GM18520 (cell line): ENCODE results near the gene CRACDL.
A peak's percentile ranks its signal among the peaks of the same experiment; 100 is the strongest.
"Not testable (repeated sequence)": the region's sequence is repeated elsewhere in the genome, so short reads cannot be mapped to it uniquely, and the experiment has no call there.

Source experiments
- ATAC-seq: cut with Tn5 transposase; IDR thresholded peaks from one replicate; pipeline ENCODE4 v1.9.1; 2021; ENCODE audit not compliant: unreplicated experiment

The CRACDL gene

GRCh38 chr2:98886066-98886554 lies 49.9 kb downstream of the CRACDL start:
- ATAC-seq = no peak

GRCh38 chr2:98884658-98885057 lies 51.4 kb downstream of the CRACDL start:
- no peak for ATAC-seq

GRCh38 chr2:98883780-98884211 lies 52.2 kb downstream of the CRACDL start:
- no peak for ATAC-seq

- ATAC-seq = no peak
These were observed 52.9 kb downstream of the CRACDL start for GRCh38 chr2:98882971-98883779.

GRCh38 chr2:98882368-98882767 lies 53.7 kb downstream of the CRACDL start:
- ATAC-seq = no peak

GRCh38 chr2:98881153-98881650 lies 54.8 kb downstream of the CRACDL start:
- ATAC-seq = no peak

- no peak for ATAC-seq
These were observed 55.5 kb downstream of the CRACDL start for GRCh38 chr2:98880266-98881152.

- not testable (repeated sequence) for ATAC-seq
These were observed 58.4 kb downstream of the CRACDL start for GRCh38 chr2:98877658-98878057.

- no peak for ATAC-seq
These were observed 59.3 kb downstream of the CRACDL start for GRCh38 chr2:98876741-98877140.

- ATAC-seq = no peak
These were observed 60.3 kb downstream of the CRACDL start for GRCh38 chr2:98875746-98876145.

GRCh38 chr2:98875081-98875728 lies 60.8 kb downstream of the CRACDL start:
- peak; percentile 59 for ATAC-seq

- no peak for ATAC-seq
These were observed 61.8 kb downstream of the CRACDL start for GRCh38 chr2:98874186-98874689.

- ATAC-seq = no peak
These were observed 63.5 kb downstream of the CRACDL start for GRCh38 chr2:98872526-98872925.

GRCh38 chr2:98871506-98871905 lies 64.5 kb downstream of the CRACDL start:
- no peak for ATAC-seq

- ATAC-seq = no peak
These were observed 65.4 kb downstream of the CRACDL start for GRCh38 chr2:98870516-98871158.

- ATAC-seq = no peak
These were observed 66.2 kb downstream of the CRACDL start for GRCh38 chr2:98869870-98870269.

- no peak for ATAC-seq
These were observed 66.8 kb downstream of the CRACDL start for GRCh38 chr2:98869272-98869641.

GRCh38 chr2:98868548-98869271 lies 67.3 kb downstream of the CRACDL start:
- no peak for ATAC-seq

- ATAC-seq = no peak
These were observed 68.3 kb downstream of the CRACDL start for GRCh38 chr2:98867539-98868309.
